Type B pancreatic cell (in vitro differentiated cells): ENCODE results near the gene DEFB129. TPM values are rescaled to one million over a fixed set of nuclear protein-coding genes. Genes with fewer than 3 reads are reported as not detected.

ENCODE experiments used
- DNase-seq: peaks from one replicate; pipeline ENCODE4 v3.0.0; 2021; ENCODE audit warnings: mixed read lengths; ENCODE audit not compliant: unreplicated experiment; ENCODE audit errors: extremely low spot score
- H3K27ac Mint-ChIP-seq: 2 replicates; pipeline ENCODE4 v1.8.0; 2021; ENCODE audit warnings: mild to moderate bottlenecking, mixed read lengths
- H3K27me3 Mint-ChIP-seq: 2 replicates; pipeline ENCODE4 v1.8.0; 2021; ENCODE audit warnings: mixed read lengths
- H3K36me3 Mint-ChIP-seq: 2 replicates; pipeline ENCODE4 v1.8.0; 2021; ENCODE audit warnings: mixed read lengths
- H3K4me1 Mint-ChIP-seq: one replicate; pipeline ENCODE4 v1.8.0; 2021; ENCODE audit warnings: mixed read lengths; ENCODE audit not compliant: unreplicated experiment
- H3K4me3 Mint-ChIP-seq: 2 replicates; pipeline ENCODE4 v1.8.0; 2021; ENCODE audit warnings: mild to moderate bottlenecking, mixed read lengths
- H3K9me3 Mint-ChIP-seq: 2 replicates; pipeline ENCODE4 v1.8.0; 2021; ENCODE audit warnings: mixed read lengths
- CTCF ChIP-seq: fragments of 200-600 bp; sonication (generic); conservative IDR thresholded peaks from 2 replicates; pipeline ENCODE4 v1.5.0; 2021; ENCODE audit warnings: antibody characterized with exemption, mild to moderate bottlenecking
- total RNA-seq: library from RNA; stranded (reverse); gene quantifications from 2 replicates; pipeline ENCODE4 v1.2.1, GENCODE V29; 2021; ENCODE audit warnings: low replicate concordance

Gene DEFB129
- total RNA-seq, 1 donor from 2014 or later, result not detected

- H3K27me3 Mint-ChIP-seq, result peaks cover 37% of the 10 kb centered on the region
- no peaks in the 10 kb centered on the region for H3K9me3 Mint-ChIP-seq
- no peak for TF ChIP-seq CTCF
- H3K4me3 Mint-ChIP-seq, result no peak within 1 kb of the TSS
- DNase-seq, result no peak
- H3K36me3 Mint-ChIP-seq, result no peaks in the 10 kb centered on the region
- H3K4me1 Mint-ChIP-seq, result peaks cover 7% of the 10 kb centered on the region
- no peak within 1 kb of the TSS for H3K27ac Mint-ChIP-seq
Observed at GRCh38 chr20:257419-257818, 30.4 kb downstream of the DEFB129 start, which contains the start of gene DEFB132. DEFB132 (plus strand) TSS chr20:257724; CDS start chr20:257779, 55 bp downstream.

- Mint-ChIP-seq H3K27me3 (peaks cover 44% of the 10 kb centered on the region), H3K4me3 (no peak overlapping the region), H3K4me1 (peaks cover 6% of the 10 kb centered on the region), H3K9me3 (no peaks in the 10 kb centered on the region), H3K36me3 (no peaks in the 10 kb centered on the region), H3K27ac (no peak overlapping the region)
- no peak for DNase-seq
- TF ChIP-seq CTCF, result no peak
Observed at GRCh38 chr20:258269-258858, 31.3 kb downstream of the DEFB129 start.

DNA sequence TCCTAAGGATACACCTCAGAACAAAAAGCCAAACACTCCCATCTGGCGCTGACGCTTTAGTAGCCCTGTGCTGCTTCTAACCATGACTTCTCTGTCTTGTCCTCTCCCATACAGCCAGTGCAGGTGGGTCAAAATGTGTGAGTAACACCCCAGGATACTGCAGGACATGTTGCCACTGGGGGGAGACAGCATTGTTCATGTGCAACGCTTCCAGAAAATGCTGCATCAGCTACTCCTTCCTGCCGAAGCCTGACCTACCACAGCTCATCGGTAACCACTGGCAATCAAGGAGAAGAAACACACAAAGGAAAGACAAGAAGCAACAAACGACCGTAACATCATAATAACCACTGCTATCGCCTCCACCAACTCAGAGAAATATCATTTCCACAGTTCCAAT lies 31.9 kb downstream of the DEFB129 start:
- TF ChIP-seq CTCF, result no peak
- Mint-ChIP-seq H3K27me3 (peaks cover 44% of the 10 kb centered on the region), H3K36me3 (no peaks in the 10 kb centered on the region), H3K4me1 (peaks cover 3% of the 10 kb centered on the region), H3K4me3 (no peak overlapping the region), H3K27ac (no peak overlapping the region), H3K9me3 (no peaks in the 10 kb centered on the region)
- DNase-seq, result no peak

DNA sequence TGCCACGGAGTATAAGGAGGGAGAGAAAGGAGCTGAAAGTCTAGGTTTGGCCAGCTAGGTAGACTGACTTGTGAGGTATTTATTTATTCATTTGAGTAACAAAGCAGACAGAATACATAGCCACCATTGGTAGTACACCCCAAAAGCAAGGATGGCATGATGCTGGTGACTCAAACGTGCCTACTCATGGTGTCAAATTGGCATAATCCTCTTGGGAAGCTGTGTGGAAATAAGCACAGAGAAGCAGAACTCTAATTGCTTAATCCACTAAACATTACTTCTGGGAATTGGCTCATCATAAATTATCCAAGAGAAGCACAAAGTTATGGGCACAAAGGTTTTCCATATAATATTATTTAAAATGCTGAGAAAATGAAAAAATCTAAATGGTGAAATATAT lies 32.9 kb downstream of the DEFB129 start:
- H3K27me3 Mint-ChIP-seq, result peaks cover 39% of the 10 kb centered on the region
- no peak overlapping the region for H3K4me3 Mint-ChIP-seq
- DNase-seq, result no peak
- no peak overlapping the region for H3K27ac Mint-ChIP-seq
- no peaks in the 10 kb centered on the region for H3K36me3 Mint-ChIP-seq
- TF ChIP-seq CTCF, result no peak
- peaks cover 3% of the 10 kb centered on the region for H3K4me1 Mint-ChIP-seq
- H3K9me3 Mint-ChIP-seq, result no peaks in the 10 kb centered on the region

DNA sequence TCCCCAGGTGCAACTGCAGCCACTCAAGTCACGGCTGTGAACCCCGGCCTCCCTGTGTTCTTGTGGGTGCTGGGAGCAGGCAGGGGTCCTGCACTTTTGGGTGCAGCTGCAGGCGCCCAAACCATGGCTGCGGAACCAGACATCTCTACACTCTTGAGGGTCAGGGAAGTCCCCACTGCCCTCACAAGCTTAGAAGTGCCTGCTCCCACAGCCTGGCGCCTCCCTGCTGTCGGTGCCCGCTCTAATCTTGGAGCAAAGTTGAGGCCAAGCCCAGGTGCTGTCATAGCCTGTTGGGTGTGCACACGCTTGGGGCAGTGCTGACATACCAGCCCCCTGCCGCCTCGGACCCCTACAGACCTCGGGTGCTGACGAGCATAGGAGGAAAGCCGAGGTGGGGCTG lies 36.6 kb downstream of the DEFB129 start:
- no peak for TF ChIP-seq CTCF
- H3K27ac Mint-ChIP-seq, result no peak overlapping the region
- H3K4me1 Mint-ChIP-seq, result peaks cover 12% of the 10 kb centered on the region
- no peaks in the 10 kb centered on the region for H3K9me3 Mint-ChIP-seq
- H3K4me3 Mint-ChIP-seq, result no peak overlapping the region
- H3K36me3 Mint-ChIP-seq, result no peaks in the 10 kb centered on the region
- no peak for DNase-seq
- H3K27me3 Mint-ChIP-seq, result peaks cover 31% of the 10 kb centered on the region
